Pancreas (tissue), 10 donors: ENCODE results near the gene S100Z. TPM values are rescaled to one million over a fixed set of nuclear protein-coding genes. Genes with fewer than 3 reads are reported as not detected.

ENCODE experiments used
- ATAC-seq, 4 donors: fragments of 200-7000 bp; cut with Tn5 transposase; one replicate each; pipeline versions ENCODE4 v1.8.0 to v1.9.1; 2020; ENCODE audit warnings: mild to moderate bottlenecking in 4 of 4, moderate library complexity in 4 of 4
- DNase-seq, 6 donors: peaks; one replicate each; pipeline ENCODE4 v3.0.0-alpha.2; 2020
- FAIRE-seq: peaks from 2 replicates; lab custom pipeline; 2012; peaks lifted over from hg19 to GRCh38; lab: Jason Lieb, UNC
- H3K27ac ChIP-seq, 4 donors: fragments of 200-600 bp; sonication (generic); 1 replicate in 3 of 4; 2 replicates in 1 of 4; pipeline versions ENCODE4 v1.5.0 to v1.8.0; 2020
- H3K27me3 ChIP-seq, 4 donors: fragments of 200-600 bp; one replicate each; pipeline ENCODE4 v1.8.0; 2021
- H3K36me3 ChIP-seq, 3 donors: fragments of 200-600 bp; sonication (generic) in 1 of 3; one replicate each; pipeline versions ENCODE4 v1.5.0 to v1.8.0; 2020 to 2021
- H3K4me1 ChIP-seq, 3 donors: fragments of 200-600 bp; one replicate each; pipeline ENCODE4 v1.8.0; 2021
- H3K4me3 ChIP-seq, 4 donors: fragments of 200-600 bp; sonication (generic) in 2 of 4; one replicate each; pipeline versions ENCODE4 v1.5.0 to v1.8.0; 2020 to 2021
- H3K9me3 ChIP-seq, 4 donors: fragments of 200-600 bp; one replicate each; pipeline ENCODE4 v1.8.0; 2021
- WGBS, 2 donors: extraction: QIAGEN DNeasy Blood & Tissue Kit; methylation state at CpG; one replicate each; pipeline ENCODE4 v1.1.7; 2013; 5-methylcytosine and 5-hydroxymethylcytosine counted together
- intact Hi-C, 3 donors: fragments of 100-400 bp; cut with DNase I; formaldehyde crosslinking; loops; one replicate each; pipeline versions ENCODE4 v1.11.1 to v1.14.2; 2022
- polyA plus RNA-seq, 2 donors: library from polyadenylated mRNA; stranded (reverse); fragments of 200-250 nt; gene quantifications; one replicate each; pipeline ENCODE4 v1.2.3, GENCODE V29; 2013
- total RNA-seq, 6 donors: library from RNA; stranded (reverse); fragmentation: NEBNext Ultra II Directional in 4 of 6; extraction: Animal tissue kit (Norgen Biotek cat#: 25700) in 4 of 6; gene quantifications; one replicate each; pipeline versions ENCODE4 v1.2.1 to v1.2.4, GENCODE V29; 2021 to 2023
- TF ChIP-seq, protein P1 (sequence below), 4 donors: fragments of 200-600 bp; sonication (generic) in 3 of 4; IDR thresholded peaks; one replicate each; pipeline versions ENCODE4 v1.5.0 to v1.8.0; 2021; ENCODE audit warnings: antibody characterized with exemption in 4 of 4
- donor health status: healthy with polysubstance abuse.
- donor health status: DM: no; HTN: no; CAD: no; lungs with moderate emphysema.
- donor health status: DM: no; HTN: no; CAD: no.
- donor health status: control.
- donor health status: control.
- donor health status: Bipolar disorder and iron deficiency.
- donor health status: DM: yes; HTN: yes; CAD: no.
- donor health status: DM: no; HTN: no; CAD: no.
- donor health status: DM: no; HTN: no; CAD: no.
- donor health status: DM: yes; HTN: yes; CAD: no.

S100Z gene
- total RNA-seq (under 1 TPM in 3 of 6 donors, not detected in 3; 0.16 to 0.41 (median 0.18) TPM), polyA plus RNA-seq (1 to 10 TPM in 1 of 2 donors, under 1 TPM in 1; 0.68 to 1.2 TPM)

DNA sequence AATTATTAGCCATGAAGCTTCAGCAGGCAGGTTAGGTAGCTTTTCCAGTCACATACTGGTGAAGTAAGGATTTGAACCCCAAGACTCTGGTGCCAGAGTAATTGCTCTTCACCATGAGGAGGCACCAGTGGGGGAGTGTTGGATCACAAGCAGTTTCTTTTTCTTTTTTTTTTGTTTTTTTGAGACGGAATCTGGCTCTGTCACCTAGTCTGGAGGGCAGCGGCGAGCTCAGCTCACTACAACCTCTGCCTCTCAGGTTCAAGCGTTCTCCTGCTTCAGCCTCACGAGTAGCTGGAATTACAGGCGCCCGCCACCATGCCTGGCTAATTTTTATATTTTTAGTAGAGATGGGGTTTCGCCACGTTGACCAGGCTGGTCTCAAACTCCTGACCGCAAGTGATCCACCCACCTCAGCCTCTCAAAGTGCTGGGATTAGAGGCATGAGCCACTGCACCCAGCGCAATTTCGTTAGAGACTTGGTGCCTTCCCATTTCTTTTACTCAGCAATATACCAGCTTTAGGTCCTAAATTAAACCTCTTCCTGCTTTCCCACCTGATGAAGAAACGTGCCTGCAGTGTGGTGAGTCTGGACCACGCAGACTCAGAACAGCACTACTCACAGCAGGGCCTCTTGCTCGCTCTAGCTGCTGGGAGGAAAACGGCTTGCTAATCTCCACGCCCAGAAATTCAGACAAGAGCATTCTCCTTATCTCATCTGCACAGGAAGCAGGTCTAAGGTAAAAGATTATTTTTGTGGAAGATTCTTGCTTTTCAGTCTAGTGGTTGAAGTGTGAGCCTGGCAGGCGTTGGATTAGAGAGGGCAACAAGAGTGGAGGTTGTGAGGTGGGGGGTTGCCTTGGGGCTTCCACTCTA is at the start of gene S100Z:
Gene S100Z, plus strand, starts transcription at position 596 of the 873 bp plus-strand sequence. CDS start 25,346 bp downstream, outside the sequence.
- DNase-seq (no peak), FAIRE-seq (no peak), ATAC-seq (no peak)
- WGBS, 2 donors = 72 to 78% methylated on average over 18 of the region's 18 CpGs
- H3K27ac ChIP-seq = no peak within 1 kb of the TSS
- H3K36me3 ChIP-seq = no peaks in the 10 kb centered on the region
- TF ChIP-seq, protein P1, sequence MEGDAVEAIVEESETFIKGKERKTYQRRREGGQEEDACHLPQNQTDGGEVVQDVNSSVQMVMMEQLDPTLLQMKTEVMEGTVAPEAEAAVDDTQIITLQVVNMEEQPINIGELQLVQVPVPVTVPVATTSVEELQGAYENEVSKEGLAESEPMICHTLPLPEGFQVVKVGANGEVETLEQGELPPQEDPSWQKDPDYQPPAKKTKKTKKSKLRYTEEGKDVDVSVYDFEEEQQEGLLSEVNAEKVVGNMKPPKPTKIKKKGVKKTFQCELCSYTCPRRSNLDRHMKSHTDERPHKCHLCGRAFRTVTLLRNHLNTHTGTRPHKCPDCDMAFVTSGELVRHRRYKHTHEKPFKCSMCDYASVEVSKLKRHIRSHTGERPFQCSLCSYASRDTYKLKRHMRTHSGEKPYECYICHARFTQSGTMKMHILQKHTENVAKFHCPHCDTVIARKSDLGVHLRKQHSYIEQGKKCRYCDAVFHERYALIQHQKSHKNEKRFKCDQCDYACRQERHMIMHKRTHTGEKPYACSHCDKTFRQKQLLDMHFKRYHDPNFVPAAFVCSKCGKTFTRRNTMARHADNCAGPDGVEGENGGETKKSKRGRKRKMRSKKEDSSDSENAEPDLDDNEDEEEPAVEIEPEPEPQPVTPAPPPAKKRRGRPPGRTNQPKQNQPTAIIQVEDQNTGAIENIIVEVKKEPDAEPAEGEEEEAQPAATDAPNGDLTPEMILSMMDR (IDR thresholded peaks at IDR 0.05) = no peak
- no peak within 1 kb of the TSS for H3K4me3 ChIP-seq
- no peaks in the 10 kb centered on the region for H3K27me3 ChIP-seq
- intact Hi-C loops = no loop called here
- no peaks in the 10 kb centered on the region for H3K9me3 ChIP-seq
- no peaks in the 10 kb centered on the region for H3K4me1 ChIP-seq

DNA sequence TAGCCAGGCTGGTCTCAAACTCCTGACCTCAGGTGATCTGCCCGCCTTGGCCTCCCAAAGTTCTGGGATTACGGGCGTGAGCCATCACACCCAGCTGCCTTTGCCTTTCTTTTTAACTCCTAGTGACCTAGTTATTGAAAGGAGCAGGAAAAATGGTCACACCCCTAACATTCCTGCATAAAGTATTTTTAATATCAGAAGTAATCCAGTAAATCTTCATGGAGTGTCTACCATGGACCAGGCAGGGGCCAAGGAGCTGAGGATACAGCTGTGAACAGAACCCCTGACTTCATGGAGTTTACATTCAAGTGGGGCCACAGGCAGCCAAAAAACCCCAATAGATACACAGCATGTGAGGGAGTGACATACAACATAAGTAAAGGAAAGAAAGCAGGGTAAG is 49.2 kb upstream of the S100Z start:
- no peaks in the 10 kb centered on the region for H3K36me3 ChIP-seq
- WGBS, 2 donors = 88 to 89% methylated on average over 3 of the region's 3 CpGs
- H3K4me3 ChIP-seq = no peak overlapping the region
- no peaks in the 10 kb centered on the region for H3K27me3 ChIP-seq
- no peak overlapping the region for H3K27ac ChIP-seq
- H3K4me1 ChIP-seq = no peaks in the 10 kb centered on the region
- no peak for DNase-seq
- intact Hi-C loops = no loop called here
- FAIRE-seq = no peak
- no peaks in the 10 kb centered on the region for H3K9me3 ChIP-seq
- ATAC-seq = no peak
- TF ChIP-seq, protein P1 (IDR thresholded peaks at IDR 0.05) = no peak

DNA sequence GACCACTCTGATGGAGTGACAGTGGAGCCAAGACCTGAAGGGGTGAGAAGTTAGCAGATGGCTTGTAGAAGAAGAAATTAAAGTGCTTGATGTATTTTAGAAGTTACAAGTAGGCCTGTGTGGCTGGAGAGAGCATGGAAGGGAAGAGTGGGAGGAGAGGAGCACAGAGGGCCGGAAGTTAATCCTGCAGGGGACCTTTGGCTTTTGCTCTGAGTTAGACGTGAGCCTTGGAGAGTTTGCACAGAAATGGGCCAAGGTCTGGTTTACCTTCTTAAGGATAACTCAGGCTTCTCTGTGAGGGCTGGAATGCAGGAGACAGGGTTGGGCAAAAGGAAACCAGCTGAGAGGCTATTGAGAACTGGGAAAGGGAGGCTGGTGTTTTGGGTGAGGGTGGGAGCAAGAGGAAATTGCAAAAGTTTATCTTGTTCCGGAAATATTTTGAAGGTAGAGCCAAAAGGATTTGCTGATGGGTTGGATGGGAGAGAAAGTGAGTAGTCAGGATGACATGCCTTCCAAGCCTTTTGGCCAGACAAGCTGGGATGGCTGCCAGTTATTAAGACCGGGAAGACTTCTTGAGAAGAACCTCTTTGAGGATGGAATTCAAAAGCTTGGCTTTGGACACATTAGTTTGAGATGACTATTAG is 48.5 kb upstream of the S100Z start:
- no peaks in the 10 kb centered on the region for H3K36me3 ChIP-seq
- ATAC-seq = peak in 1 of 4 donors; percentile 16
- TF ChIP-seq, protein P1 (IDR thresholded peaks at IDR 0.05) = no peak
- no peak for FAIRE-seq
- intact Hi-C loops = no loop called here
- H3K4me1 ChIP-seq = no peaks in the 10 kb centered on the region
- no peaks in the 10 kb centered on the region for H3K27me3 ChIP-seq
- whole genome bisulfite sequencing, 2 donors = 56 to 68% methylated on average over 4 of the region's 4 CpGs
- no peaks in the 10 kb centered on the region for H3K9me3 ChIP-seq
- DNase-seq = no peak
- no peak overlapping the region for H3K27ac ChIP-seq
- no peak overlapping the region for H3K4me3 ChIP-seq

DNA sequence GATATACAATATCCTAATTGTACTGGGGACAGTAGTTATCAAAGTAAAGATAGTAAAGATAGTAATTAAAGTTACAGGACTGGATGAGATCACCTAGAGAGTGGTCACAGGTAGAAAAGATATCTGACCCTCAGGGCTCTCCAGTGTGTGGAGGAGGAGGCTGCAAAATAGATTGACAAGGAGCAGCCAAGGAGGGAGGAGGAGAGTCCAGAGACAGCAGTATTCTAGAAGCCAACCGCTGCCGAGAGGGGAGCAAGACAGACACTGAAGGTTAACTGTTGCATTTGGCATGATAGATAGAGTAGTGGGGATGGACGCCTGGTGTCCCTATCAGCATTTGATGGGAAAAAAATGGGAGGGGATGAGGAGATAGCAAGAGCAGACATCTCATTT is 48.0 kb upstream of the S100Z start:
- no peaks in the 10 kb centered on the region for H3K4me1 ChIP-seq
- FAIRE-seq (no peak), ATAC-seq (no peak), DNase-seq (no peak)
- TF ChIP-seq, protein P1 (IDR thresholded peaks at IDR 0.05) = no peak
- intact Hi-C loops = no loop called here
- no peaks in the 10 kb centered on the region for H3K36me3 ChIP-seq
- no peak overlapping the region for H3K4me3 ChIP-seq
- WGBS, 2 donors = 63 to 72% methylated on average over 3 of the region's 3 CpGs
- no peaks in the 10 kb centered on the region for H3K9me3 ChIP-seq
- H3K27ac ChIP-seq = no peak overlapping the region
- no peaks in the 10 kb centered on the region for H3K27me3 ChIP-seq
